IPS-NIHi7 (cell line): Measurements from ENCODE around the gene AKR1C2.
"Not testable (repeated sequence)": the region's sequence is repeated elsewhere in the genome, so short reads cannot be mapped to it uniquely, and the experiment has no call there.

Source experiments
- DNase-seq: peaks from one replicate; pipeline ENCODE4 v3.0.0; 2012; ENCODE audit warnings: mixed read lengths; ENCODE audit errors: extremely low spot score

AKR1C2 gene

DNA sequence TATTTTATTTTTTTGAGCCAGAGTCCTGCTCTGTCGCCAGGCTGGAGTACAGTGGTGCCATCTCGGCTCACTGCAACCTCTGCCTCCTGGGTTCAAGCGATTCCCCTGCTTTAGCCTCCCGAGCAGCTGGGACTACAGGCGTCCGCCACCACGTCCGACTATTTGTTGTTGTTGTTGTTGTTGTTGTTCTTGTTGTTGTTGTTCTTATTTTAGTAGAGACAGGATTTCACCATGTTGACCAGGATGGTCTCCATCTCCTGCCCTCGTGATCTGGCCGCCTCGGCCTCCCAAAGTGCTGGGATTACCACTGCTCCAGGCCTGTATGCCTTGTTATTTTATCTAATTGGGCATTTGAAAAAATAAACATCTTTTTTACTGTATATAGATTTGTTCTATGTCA, 42.1 kb downstream of the AKR1C2 start:
- not testable (repeated sequence) for DNase-seq

DNA sequence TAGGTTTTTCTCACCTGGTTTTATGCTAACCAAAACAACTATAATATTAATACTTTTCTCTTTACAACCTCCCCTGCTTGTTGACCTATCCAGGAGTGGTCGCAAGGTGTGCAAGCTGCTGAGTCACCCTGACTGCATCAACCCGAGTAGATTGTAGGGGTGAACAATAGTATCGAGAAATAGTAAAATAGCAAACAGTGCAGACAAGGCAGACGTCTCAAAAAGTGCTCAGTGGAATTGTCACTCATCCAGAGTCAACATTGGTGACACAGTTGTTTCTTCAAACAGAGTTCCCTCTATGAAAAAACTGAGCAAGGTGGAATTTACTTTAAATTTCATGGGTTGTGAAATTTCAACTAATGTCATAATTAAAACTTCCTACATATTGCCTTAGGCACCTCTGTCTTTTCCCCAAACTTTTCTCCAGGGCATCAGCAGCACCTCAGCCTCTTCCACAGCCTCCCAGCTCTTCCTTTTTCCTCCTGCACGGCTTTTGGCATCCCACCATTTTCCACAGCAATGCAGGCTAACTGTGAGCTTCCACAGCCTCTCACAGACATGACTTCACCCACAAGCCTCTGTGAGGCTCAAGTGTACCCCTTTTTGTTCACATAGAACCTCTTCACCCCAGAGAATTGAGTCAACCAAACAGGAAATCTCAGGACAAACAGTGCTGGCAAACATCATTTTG, 46.6 kb downstream of the AKR1C2 start:
- not testable (repeated sequence) for DNase-seq

GRCh38 chr10:4956088-4956487, 47.6 kb downstream of the AKR1C2 start:
- not testable (repeated sequence) for DNase-seq

GRCh38 chr10:4953405-4953804, 50.3 kb downstream of the AKR1C2 start:
- DNase-seq: no peak

- DNase-seq: not testable (repeated sequence)
Measured at GRCh38 chr10:4951512-4952162, 52.0 kb downstream of the AKR1C2 start.

- DNase-seq: no peak
Measured at GRCh38 chr10:4947635-4948596, 55.7 kb downstream of the AKR1C2 start.

DNA sequence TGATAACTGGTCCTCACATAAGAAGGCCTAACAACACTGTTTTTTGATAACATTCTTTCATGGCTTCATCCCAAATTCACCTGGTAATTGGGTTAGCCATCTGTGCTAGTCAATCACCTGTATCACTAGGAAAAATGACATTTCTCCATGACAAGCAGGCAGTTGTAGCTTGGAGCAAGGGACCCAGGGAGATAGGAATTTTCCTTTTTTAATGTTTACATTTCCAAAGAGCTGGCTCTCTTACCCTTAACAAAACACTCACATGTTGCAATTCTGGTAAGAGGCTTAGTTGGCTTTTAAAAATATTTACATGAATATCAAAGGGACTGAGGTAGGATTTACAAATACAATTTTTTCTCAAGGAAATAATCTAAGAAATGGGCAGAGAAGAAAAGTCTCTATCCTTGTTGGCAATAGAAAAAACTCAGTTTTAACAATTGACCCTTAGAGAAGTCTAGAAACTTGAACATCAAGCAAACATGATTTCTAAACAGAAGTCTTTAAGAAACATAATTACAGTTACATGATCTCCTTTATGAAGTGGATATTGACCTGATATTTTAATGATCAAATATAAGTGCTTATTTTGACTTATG, 56.5 kb downstream of the AKR1C2 start:
- no peak for DNase-seq

DNA sequence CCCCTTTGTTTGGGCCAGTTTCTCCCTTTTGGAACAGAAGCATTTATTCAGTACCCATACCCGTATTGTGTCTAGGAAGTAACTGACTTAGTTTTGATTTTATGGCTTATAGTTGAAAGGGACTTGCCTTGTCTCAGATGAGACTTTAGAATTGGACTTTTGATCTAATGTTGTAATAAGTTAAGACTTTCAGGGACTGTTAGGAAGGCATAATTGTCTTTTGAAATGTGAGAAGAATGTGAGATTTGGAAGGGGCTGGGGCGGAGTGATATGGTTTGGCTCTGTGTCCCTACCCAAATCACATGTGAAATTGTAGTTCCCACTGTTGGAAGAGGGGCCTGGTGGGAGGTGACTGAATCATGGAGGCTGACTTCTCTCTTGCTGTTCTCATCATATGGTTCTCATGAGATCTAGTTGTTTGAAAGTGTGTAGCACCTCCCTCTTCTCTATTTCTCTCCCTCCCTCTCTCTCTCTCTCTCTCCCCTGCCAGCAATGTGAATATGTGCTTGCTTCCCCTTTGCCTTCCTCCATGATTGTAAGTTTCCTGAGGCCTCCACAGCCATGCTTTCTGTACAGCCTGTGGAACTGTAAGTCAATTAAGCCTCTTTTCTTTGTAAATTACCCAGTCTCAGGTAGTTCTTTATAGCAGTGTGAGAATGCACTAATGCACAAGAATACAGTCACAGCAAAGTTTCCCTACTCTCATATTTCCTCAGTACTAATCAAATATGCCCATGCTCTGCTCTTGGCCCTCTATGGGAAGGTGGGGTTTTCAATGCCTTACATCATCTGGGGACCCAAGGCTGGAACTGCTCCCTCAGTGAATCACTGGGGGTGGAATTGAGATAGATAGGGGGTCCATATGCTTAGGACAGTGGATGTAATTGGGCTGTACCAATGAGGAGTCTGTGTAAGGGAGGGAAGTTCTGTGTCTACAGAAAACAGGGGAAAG, 57.6 kb downstream of the AKR1C2 start:
- no peak for DNase-seq

DNA sequence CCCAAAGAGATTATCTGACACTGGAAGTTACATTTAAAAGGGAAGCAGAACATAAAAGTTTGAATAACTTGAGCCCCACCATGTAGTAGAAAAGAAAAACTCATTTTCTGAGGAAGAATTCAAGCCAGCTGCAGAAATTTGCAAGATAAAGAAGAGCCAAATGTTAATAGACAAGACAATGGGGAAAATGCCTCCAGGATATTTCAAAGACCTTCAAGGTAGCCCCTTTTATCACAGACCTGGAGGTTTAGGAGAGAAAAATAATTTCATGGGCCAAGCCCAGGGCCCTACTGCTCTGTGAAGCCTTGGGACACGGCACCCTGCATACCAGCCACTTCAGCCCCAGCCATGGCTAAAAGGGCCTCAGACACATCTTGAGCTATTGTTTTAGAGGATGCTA, 58.8 kb downstream of the AKR1C2 start:
- no peak for DNase-seq

DNA sequence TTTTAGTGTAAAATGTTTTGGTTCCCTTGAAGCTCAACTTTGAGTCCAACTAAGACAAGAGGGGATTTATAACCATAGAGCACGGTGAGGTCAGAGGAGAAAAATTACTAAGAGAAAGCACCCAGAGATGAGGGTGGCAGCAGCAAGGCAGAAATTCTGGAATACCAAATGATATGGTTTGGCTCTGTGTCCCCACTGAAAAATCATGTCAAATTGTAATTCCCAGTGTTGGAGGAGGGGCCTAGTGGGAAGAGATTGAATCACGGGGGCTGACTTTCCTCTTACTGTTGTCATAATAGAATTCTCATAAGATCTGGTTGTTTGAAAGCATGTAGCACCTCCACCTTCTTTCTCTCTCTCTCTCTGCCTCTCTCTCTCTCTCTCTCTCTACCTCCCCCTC, 59.8 kb downstream of the AKR1C2 start:
- DNase-seq: no peak

DNA sequence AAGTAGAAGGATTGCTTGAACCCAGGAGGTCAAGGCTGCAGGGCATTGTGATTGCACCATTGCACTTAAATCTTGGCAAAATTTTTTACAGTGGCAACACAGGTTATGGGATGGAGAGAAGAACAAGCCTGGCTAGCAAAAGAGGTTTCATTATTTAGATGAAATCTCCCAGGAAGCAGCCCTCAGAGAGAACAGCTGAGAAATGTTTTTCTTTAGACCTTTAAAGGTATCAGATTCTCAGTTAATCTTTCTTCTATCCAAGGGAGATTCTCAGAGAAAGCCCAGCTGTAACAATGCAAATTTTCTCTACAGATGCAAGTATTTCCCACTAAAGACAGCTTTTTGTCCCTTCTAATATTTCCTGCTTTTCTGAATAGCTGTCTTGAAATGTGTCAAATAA, 60.2 kb downstream of the AKR1C2 start:
- DNase-seq: not testable (repeated sequence)

- DNase-seq: not testable (repeated sequence)
Measured at GRCh38 chr10:4942931-4943330, 60.7 kb downstream of the AKR1C2 start.

DNA sequence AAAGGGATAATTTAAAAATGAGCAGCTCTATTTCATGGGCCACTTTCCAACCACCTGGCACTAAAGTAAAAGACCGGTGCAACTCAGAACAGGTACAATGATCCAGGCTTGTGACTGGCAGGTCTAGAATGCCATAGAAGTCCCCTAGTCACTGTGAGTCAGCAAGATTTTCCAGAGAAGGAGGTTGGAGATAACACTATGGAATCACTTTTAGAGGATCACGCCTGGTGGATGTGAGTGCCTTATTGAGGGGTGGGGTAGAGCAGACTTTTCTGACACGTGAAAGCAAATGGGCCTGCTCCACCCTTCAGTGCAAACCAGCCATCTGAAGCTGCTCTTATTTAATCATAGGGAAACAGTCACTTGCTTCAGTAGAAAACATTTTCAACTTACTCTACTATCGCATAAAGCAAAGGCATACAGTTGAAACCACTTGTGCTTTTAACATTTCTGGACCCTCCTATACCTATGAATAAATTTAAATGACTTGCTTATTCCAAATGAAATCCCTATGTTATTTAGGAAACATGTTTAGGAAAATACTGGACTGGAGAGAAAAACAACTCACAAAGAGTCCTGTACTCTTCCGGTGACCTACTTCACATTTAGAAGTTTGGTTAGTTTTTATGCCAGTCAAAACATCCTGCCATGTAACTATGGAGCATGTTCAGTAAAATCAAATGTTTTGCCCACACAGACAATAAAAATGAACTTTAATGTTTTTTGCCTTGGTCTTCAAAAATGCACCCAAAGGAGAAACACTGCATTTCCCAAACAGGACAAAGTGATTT, 61.9 kb downstream of the AKR1C2 start:
- DNase-seq: no peak

DNA sequence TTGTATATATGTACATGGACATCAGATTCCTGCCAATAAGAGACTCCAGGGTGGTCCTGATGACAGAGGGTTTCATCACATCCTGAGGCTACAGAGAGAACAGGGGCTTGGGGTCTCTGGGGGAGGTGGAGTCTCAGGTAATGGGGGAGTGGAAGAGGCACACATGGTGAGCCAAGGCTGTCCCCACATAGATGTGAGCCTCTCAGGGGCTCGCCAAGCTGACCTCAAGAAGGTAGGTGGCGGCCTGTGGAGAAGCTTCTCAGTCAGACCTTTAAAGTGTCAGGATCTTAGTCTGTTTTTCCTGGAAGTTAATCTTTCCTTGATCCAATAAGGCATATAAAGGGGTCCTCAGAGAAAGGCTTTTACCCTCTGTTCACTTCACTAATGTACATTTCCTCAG, 62.7 kb downstream of the AKR1C2 start:
- DNase-seq: not testable (repeated sequence)

- not testable (repeated sequence) for DNase-seq
Measured at GRCh38 chr10:4940073-4940428, 63.6 kb downstream of the AKR1C2 start.

DNA sequence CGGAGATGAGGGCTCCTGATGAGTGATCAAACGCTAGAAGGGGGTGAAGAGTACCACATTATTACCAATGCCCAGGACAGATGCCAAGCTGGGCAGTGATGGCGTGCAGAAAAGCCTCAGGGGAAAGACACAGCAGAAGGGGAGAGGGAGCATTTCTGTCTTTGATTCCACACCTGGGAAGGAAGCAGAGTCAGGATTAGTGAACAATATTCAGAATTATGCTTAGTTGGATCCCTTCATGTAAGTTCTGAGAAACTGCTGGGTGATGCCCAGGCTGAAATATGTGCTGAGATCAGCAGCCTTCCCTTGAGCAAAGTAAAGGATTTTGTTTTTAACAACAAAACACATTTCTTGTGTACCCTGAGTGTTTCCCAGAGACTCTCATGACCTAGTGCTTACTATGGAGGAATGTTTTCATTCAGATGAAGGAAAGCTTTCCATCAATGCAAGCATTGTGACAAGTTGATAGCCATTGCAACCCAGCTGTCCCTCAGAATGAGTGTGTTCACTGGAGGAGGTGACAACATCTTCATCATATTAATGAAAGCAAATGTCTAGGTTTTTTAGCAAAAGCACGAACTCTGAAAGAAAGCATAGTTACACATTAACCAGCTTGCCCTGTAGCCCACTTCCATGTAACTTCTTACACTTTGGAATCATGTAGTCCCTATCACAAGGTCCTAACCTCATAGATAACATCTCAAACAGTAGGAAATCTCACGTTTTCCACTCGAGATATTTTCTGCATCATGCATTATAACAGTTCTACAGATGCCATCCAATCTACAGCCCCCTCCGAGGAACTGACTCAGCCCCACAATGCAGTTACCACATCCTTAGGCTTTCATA, 64.2 kb downstream of the AKR1C2 start:
- DNase-seq: no peak
